ENCODE data around the gene DCST1.
A peak's percentile ranks its signal among the peaks of the same experiment; 100 is the strongest.

The DCST1 gene

GRCh38 chr1:155077758-155078445, 44.3 kb downstream of the DCST1 start:
- DNase-seq: no peak

- peak; percentile 74 for DNase-seq
Observed at GRCh38 chr1:155078469-155079209, 45.0 kb downstream of the DCST1 start, which contains the start of gene EFNA3. EFNA3 (plus strand) TSS chr1:155078837; CDS start chr1:155078942, 105 bp downstream.

- DNase-seq: no peak
Observed at GRCh38 chr1:155079210-155079486, 45.5 kb downstream of the DCST1 start.

GRCh38 chr1:155079487-155080311, 46.1 kb downstream of the DCST1 start:
- DNase-seq: no peak

GRCh38 chr1:155080312-155081228, 46.9 kb downstream of the DCST1 start:
- DNase-seq: peak; percentile 55

GRCh38 chr1:155081472-155082300, 48.1 kb downstream of the DCST1 start:
- DNase-seq: no peak

GRCh38 chr1:155082301-155083051, 48.9 kb downstream of the DCST1 start:
- no peak for DNase-seq

GRCh38 chr1:155083052-155083541, 49.5 kb downstream of the DCST1 start:
- no peak for DNase-seq

GRCh38 chr1:155083865-155084721, 50.5 kb downstream of the DCST1 start:
- peak; percentile 77 for DNase-seq

GRCh38 chr1:155084722-155085503, 51.3 kb downstream of the DCST1 start:
- DNase-seq: peak; percentile 98

GRCh38 chr1:155085504-155086127, 52.0 kb downstream of the DCST1 start:
- peak; percentile 72 for DNase-seq

- DNase-seq: peak; percentile 85
Observed at GRCh38 chr1:155086128-155086741, 52.6 kb downstream of the DCST1 start.

- no peak for DNase-seq
Observed at GRCh38 chr1:155086856-155087535, 53.4 kb downstream of the DCST1 start.

GRCh38 chr1:155091071-155092051, 57.7 kb downstream of the DCST1 start:
- DNase-seq: peak; percentile 88

GRCh38 chr1:155092131-155092530, 58.5 kb downstream of the DCST1 start:
- DNase-seq: no peak

GRCh38 chr1:155092641-155093040, 59.0 kb downstream of the DCST1 start:
- DNase-seq: no peak

All from hematopoietic multipotent progenitor cell treated with erythropoietin and hydrocortisone succinate and interleukin-3 and kit ligand, for 4 days (in vitro differentiated cells).